GM12892 (cell line): Measurements from ENCODE around the gene HOOK2.

Experiments
- POLR2A ChIP-seq: IDR thresholded peaks from 2 replicates; pipeline ENCODE4 v1.6.1; 2011; ENCODE audit warnings: low read depth, low read length, control low read depth
- POLR2AphosphoS5 ChIP-seq: IDR thresholded peaks from 2 replicates; pipeline ENCODE4 v1.6.1; 2011; ENCODE audit warnings: low read depth, low read length, control low read depth

GRCh38 chr19:12749938-12750521 lies 25.3 kb downstream of the HOOK2 start:
- TF ChIP-seq POLR2A = no peak
- no peak for TF ChIP-seq POLR2AphosphoS5
